WI38 (cell line): Measurements from ENCODE around the gene TPK1.
"Not testable (repeated sequence)": the region's sequence is repeated elsewhere in the genome, so short reads cannot be mapped to it uniquely, and the experiment has no call there.

Experiments used
- H3K4me3 ChIP-seq: 2 replicates; pipeline ENCODE4 v1.5.1; 2011; ENCODE audit warnings: low read depth, mild to moderate bottlenecking, control low read depth, low read length
- TF ChIP-seq, protein P1 (sequence below): IDR thresholded peaks from 2 replicates; pipeline ENCODE4 v1.5.1; 2012; ENCODE audit warnings: low read depth, mild to moderate bottlenecking, control low read depth, low read length

The TPK1 gene

DNA sequence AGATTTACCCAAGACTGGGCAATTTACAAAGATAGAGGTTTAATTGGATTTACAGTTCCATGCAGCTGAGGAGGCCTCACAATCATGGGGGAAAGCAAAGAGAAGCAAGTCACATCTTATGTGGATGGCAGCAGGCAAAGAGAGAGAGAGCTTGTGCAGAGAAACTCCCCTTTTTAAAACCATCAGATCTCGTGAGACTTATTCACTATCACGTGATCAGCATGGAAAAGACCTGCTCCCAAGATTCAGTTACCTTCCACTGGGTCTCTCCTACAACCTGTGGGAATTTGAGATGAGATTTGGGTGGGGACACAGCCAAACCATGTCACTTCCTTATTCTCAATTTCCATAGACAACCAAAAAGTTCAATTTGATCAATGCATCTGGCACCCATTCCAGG lies 407.4 kb downstream of the TPK1 start:
- no peak overlapping the region for H3K4me3 ChIP-seq
- TF ChIP-seq, protein P1, sequence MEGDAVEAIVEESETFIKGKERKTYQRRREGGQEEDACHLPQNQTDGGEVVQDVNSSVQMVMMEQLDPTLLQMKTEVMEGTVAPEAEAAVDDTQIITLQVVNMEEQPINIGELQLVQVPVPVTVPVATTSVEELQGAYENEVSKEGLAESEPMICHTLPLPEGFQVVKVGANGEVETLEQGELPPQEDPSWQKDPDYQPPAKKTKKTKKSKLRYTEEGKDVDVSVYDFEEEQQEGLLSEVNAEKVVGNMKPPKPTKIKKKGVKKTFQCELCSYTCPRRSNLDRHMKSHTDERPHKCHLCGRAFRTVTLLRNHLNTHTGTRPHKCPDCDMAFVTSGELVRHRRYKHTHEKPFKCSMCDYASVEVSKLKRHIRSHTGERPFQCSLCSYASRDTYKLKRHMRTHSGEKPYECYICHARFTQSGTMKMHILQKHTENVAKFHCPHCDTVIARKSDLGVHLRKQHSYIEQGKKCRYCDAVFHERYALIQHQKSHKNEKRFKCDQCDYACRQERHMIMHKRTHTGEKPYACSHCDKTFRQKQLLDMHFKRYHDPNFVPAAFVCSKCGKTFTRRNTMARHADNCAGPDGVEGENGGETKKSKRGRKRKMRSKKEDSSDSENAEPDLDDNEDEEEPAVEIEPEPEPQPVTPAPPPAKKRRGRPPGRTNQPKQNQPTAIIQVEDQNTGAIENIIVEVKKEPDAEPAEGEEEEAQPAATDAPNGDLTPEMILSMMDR = no peak

DNA sequence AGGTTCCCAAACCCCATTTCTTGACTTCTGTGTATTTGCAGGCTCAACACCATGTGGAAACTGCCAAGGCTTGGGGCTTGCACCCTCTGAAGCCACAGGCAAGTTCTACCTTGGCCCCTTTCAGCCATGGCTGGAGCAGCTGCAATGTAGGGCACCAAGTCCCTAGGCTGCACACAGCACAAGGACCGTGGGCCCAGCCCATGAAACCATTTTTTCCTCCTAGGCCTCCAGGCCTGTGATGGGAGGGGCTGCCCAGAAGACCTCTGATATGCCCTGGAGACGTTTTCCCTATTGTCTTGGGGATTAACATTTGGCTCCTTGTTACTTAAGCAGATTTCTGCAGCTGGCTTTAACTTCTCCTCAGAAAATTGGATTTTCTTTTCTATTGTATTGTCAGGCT lies 408.3 kb downstream of the TPK1 start:
- not testable (repeated sequence) for H3K4me3 ChIP-seq

DNA sequence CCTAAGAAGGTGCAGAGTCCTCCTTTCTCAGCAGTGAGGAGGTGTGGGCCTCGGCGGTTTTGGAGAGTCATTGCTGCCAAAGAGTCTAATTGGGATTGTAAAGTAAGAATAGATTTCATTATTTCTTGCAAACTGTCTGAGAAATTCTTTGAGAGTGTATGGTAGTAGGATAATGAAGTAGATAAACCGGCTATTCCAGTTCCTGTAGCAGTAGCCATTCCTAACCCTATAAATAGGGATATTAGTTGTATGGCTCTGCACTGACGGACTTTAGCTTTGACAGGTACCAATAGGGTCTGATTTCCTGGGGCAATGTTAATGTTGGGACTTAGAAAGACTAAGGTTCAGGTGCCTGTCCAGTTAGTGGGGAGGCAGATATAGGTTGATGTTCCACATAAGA lies 416.9 kb downstream of the TPK1 start:
- H3K4me3 ChIP-seq = not testable (repeated sequence)

DNA sequence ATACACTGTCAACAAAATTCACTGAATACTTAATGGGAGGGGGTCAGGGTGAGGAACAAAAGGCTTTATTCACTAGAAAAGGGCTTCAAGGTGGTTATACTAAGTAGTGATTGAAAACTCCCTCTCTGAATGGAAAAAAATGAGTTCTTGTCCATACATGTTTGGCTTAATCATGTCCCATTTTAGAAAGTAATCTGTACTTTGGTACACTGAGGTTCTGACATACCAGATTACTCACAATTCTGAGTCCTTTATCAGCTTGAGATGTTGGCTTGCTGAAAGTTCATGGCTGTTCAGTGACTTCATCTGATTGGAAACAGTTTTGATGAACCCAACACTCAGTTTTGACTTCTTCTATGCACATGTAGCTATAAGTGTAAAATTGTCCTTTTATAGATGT lies 419.5 kb downstream of the TPK1 start:
- no peak overlapping the region for H3K4me3 ChIP-seq
- TF ChIP-seq, protein P1 = no peak

DNA sequence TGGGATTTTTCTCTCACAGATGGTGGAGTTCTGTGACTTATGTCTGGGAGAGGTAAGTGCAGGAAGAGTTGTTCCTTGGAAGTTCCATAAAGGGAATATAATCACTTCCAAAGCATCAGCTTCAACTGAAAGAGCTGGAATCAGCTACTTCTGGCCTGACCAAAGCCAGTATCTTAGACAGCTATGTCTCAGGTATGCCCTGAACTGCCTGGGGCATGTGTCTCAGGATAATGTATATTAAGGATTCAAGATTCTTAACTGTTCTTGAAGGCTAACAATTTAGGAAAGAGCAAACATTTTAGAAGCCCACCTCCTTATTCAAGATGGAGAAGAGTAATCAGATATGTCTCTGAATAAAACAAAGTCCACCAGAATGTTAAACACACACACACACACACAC lies 420.0 kb downstream of the TPK1 start:
- TF ChIP-seq, protein P1 = no peak

DNA sequence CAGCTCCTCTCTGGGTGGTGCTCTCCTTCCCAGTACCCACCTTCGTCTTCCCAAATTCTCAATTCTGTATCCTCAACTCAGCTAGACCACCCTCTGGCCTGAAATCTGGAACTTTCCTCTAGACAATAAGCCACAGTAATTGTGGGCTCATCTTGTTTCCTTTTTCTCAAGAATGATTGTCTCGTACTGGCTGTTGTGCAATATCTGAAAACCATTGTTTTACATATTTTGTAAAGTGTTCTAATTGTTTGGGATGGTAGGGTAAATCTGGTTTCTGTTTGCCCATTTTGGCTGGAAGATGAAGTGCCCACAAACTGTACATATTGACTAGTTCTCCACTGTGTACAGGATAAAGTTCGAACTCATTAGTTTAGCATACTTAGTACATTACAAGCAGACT lies 421.0 kb downstream of the TPK1 start:
- TF ChIP-seq, protein P1 = no peak
- no peak overlapping the region for H3K4me3 ChIP-seq

More for the DNA sequence above, 420.0 kb downstream of the TPK1 start:
- H3K4me3 ChIP-seq = no peak overlapping the region

DNA sequence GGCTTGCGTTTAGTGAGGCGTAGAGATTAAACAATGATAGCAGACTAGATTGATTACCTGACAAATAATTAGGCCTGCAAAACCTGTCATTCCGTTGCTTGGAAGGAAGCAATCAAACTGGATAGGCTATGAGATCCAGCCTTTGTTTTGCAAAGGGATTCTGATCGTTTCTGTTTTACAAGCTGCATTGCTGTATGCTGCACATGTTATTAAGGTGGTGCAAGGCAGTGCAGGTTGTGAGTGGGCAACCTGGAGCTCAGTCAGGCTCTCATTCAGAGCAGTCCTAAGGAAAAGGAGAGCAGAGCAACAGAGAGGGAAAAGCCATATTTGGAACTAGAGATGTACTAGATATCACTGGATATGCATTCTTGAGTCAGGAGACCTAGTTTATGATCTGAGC lies 425.4 kb downstream of the TPK1 start:
- TF ChIP-seq, protein P1 = no peak
- H3K4me3 ChIP-seq = no peak overlapping the region

DNA sequence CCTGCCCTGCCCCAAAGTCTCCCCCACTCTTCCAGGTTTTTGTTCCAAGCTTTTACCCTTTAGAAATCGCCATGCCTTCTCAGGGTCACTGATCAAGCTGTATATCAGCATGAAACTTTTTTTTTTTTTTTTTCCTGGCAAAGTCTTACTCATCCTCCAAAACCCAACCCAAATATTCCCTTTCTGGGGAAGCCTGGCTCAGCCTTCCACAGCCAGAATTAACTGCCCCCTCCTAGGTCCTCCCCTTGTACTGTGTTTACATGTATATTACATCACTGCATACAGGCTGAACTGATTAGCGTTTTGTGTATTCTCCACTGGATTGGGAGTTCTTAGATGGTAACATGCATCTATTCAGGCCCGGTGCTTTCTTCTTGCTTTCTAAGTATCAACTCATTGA lies 427.7 kb downstream of the TPK1 start:
- H3K4me3 ChIP-seq = no peak overlapping the region
- TF ChIP-seq, protein P1 = no peak
